ENCODE data around the gene PEX16.
A peak's percentile ranks its signal among the peaks of the same experiment; 100 is the strongest.

PEX16 gene

GRCh38 chr11:45921561-45922424 lies 4.1 kb upstream of the PEX16 start:
- H2AFZ ChIP-seq (ENCODE audit: insufficient read depth, low read length, poor library complexity) = no peak overlapping the region
- H3K27ac ChIP-seq (ENCODE audit: low read depth, low read length) = no peak overlapping the region
- H3K27me3 ChIP-seq (ENCODE audit: insufficient read depth, low read length) = peaks cover 21% of the 10 kb centered on the region
- no peak overlapping the region for H3K18ac ChIP-seq (ENCODE audit: low read length)
- H3K4ac ChIP-seq (ENCODE audit: low read depth, low read length) = no peak overlapping the region
- H3K4me1 ChIP-seq (ENCODE audit: control insufficient read depth in 1 of 2, insufficient read depth in 2 of 2, low read length in 2 of 2) = peaks cover 15 to 29% of the 10 kb centered on the region in 2 experiments
- H2BK120ac ChIP-seq (ENCODE audit: insufficient read depth, low read length, poor library complexity) = no peak overlapping the region
- peaks cover 4% of the 10 kb centered on the region for H3K9me3 ChIP-seq (ENCODE audit: insufficient read depth, low read depth, low read length)
- H3K79me1 ChIP-seq (ENCODE audit: low read length) = peaks cover 10% of the 10 kb centered on the region
- no peak overlapping the region for H2AK5ac ChIP-seq (ENCODE audit: low read length)
- H2BK12ac ChIP-seq (ENCODE audit: low read length) = no peak overlapping the region
- H4K8ac ChIP-seq (ENCODE audit: low read depth, low read length) = no peak overlapping the region
- no peak overlapping the region for H3K14ac ChIP-seq (ENCODE audit: low read length)
- no peaks in the 10 kb centered on the region for H3K79me2 ChIP-seq (ENCODE audit: control insufficient read depth, insufficient read depth, low read length, poor library complexity)
- no peak overlapping the region for H3K23ac ChIP-seq (ENCODE audit: low read length)
- H2BK5ac ChIP-seq (ENCODE audit: low read depth, low read length, poor library complexity) = no peak overlapping the region
- peak; percentile 37 to 51 for DNase-seq
- WGBS (ENCODE audit: extremely low coverage, insufficient coverage, insufficient read length) = no CpG with 5 or more reads among the region's 54 CpGs
- H4K12ac ChIP-seq (ENCODE audit: low read depth, low read length) = no peak overlapping the region
- peak overlapping the region; percentile 65 for H3K4me2 ChIP-seq (ENCODE audit: low read length)
- no peak overlapping the region for H3K9ac ChIP-seq (ENCODE audit: low read length)
- H3K36me3 ChIP-seq (ENCODE audit: control insufficient read depth in 1 of 2, insufficient read depth in 2 of 2, low read length in 2 of 2) = no peaks in the 10 kb centered on the region
- H3K4me3 ChIP-seq (ENCODE audit: low read depth, low read length) = peak overlapping the region; percentile 4
- H4K91ac ChIP-seq (ENCODE audit: low read depth, low read length) = no peak overlapping the region

- H2AK5ac ChIP-seq (ENCODE audit: low read length) = no peak overlapping the region
- H3K27me3 ChIP-seq (ENCODE audit: insufficient read depth, low read length) = peaks cover 21% of the 10 kb centered on the region
- H3K14ac ChIP-seq (ENCODE audit: low read length) = no peak overlapping the region
- H4K12ac ChIP-seq (ENCODE audit: low read depth, low read length) = no peak overlapping the region
- H4K8ac ChIP-seq (ENCODE audit: low read depth, low read length) = no peak overlapping the region
- H3K27ac ChIP-seq (ENCODE audit: low read depth, low read length) = no peak overlapping the region
- no peak overlapping the region for H2BK5ac ChIP-seq (ENCODE audit: low read depth, low read length, poor library complexity)
- H3K9me3 ChIP-seq (ENCODE audit: insufficient read depth, low read depth, low read length) = peaks cover 4% of the 10 kb centered on the region
- H2BK12ac ChIP-seq (ENCODE audit: low read length) = no peak overlapping the region
- H3K18ac ChIP-seq (ENCODE audit: low read length) = no peak overlapping the region
- H3K9ac ChIP-seq (ENCODE audit: low read length) = no peak overlapping the region
- H3K79me1 ChIP-seq (ENCODE audit: low read length) = peaks cover 10% of the 10 kb centered on the region
- no peaks in the 10 kb centered on the region for H3K36me3 ChIP-seq (ENCODE audit: control insufficient read depth in 1 of 2, insufficient read depth in 2 of 2, low read length in 2 of 2)
- no peak overlapping the region for H4K91ac ChIP-seq (ENCODE audit: low read depth, low read length)
- no peak overlapping the region for H3K4me3 ChIP-seq (ENCODE audit: low read depth, low read length)
- DNase-seq = no peak
- WGBS (ENCODE audit: extremely low coverage, insufficient coverage, insufficient read length) = no CpG with 5 or more reads among the region's 6 CpGs
- no peak overlapping the region for H3K4ac ChIP-seq (ENCODE audit: low read depth, low read length)
- H3K4me2 ChIP-seq (ENCODE audit: low read length) = no peak overlapping the region
- no peak overlapping the region for H3K23ac ChIP-seq (ENCODE audit: low read length)
- H2BK120ac ChIP-seq (ENCODE audit: insufficient read depth, low read length, poor library complexity) = no peak overlapping the region
- no peak overlapping the region for H2AFZ ChIP-seq (ENCODE audit: insufficient read depth, low read length, poor library complexity)
- no peaks in the 10 kb centered on the region for H3K79me2 ChIP-seq (ENCODE audit: control insufficient read depth, insufficient read depth, low read length, poor library complexity)
- peaks cover 15 to 26% of the 10 kb centered on the region in 2 experiments for H3K4me1 ChIP-seq (ENCODE audit: control insufficient read depth in 1 of 2, insufficient read depth in 2 of 2, low read length in 2 of 2)
These were observed 3.1 kb upstream of the PEX16 start for GRCh38 chr11:45920531-45921477.

- no peak overlapping the region for H3K4ac ChIP-seq (ENCODE audit: low read depth, low read length)
- no CpG with 5 or more reads among the region's 13 CpGs for WGBS (ENCODE audit: extremely low coverage, insufficient coverage, insufficient read length)
- no peak overlapping the region for H4K8ac ChIP-seq (ENCODE audit: low read depth, low read length)
These were observed 2.3 kb upstream of the PEX16 start for GRCh38 chr11:45919806-45920530.

More at GRCh38 chr11:45919806-45920530, 2.3 kb upstream of the PEX16 start:
- Histone ChIP-seq H3K9ac (ENCODE audit: low read length) (no peak overlapping the region), H2AFZ (ENCODE audit: insufficient read depth, low read length, poor library complexity) (no peak overlapping the region), H3K4me1 (ENCODE audit: control insufficient read depth in 1 of 2, insufficient read depth in 2 of 2, low read length in 2 of 2) (peaks cover 15 to 26% of the 10 kb centered on the region in 2 experiments), H2AK5ac (ENCODE audit: low read length) (no peak overlapping the region), H3K79me1 (ENCODE audit: low read length) (peaks cover 10% of the 10 kb centered on the region), H3K14ac (ENCODE audit: low read length) (no peak overlapping the region), H4K91ac (ENCODE audit: low read depth, low read length) (no peak overlapping the region), H3K4me2 (ENCODE audit: low read length) (no peak overlapping the region), H3K36me3 (ENCODE audit: control insufficient read depth in 1 of 2, insufficient read depth in 2 of 2, low read length in 2 of 2) (peaks cover 7% of the 10 kb centered on the region in 2 experiments), H3K9me3 (ENCODE audit: insufficient read depth, low read depth, low read length) (peaks cover 4% of the 10 kb centered on the region), H4K12ac (ENCODE audit: low read depth, low read length) (no peak overlapping the region), H3K4me3 (ENCODE audit: low read depth, low read length) (no peak overlapping the region), H3K27me3 (ENCODE audit: insufficient read depth, low read length) (peaks cover 21% of the 10 kb centered on the region), H3K23ac (ENCODE audit: low read length) (no peak overlapping the region), H2BK5ac (ENCODE audit: low read depth, low read length, poor library complexity) (no peak overlapping the region), H3K18ac (ENCODE audit: low read length) (no peak overlapping the region), H2BK120ac (ENCODE audit: insufficient read depth, low read length, poor library complexity) (no peak overlapping the region), H2BK12ac (ENCODE audit: low read length) (no peak overlapping the region), H3K79me2 (ENCODE audit: control insufficient read depth, insufficient read depth, low read length, poor library complexity) (no peaks in the 10 kb centered on the region), H3K27ac (ENCODE audit: low read depth, low read length) (no peak overlapping the region)
- no peak for DNase-seq
